Neural crest cell (in vitro differentiated cells): ENCODE data around the gene KCNK7. TPM values are rescaled to one million over a fixed set of nuclear protein-coding genes. Genes with fewer than 3 reads are reported as not detected.
A peak's percentile ranks its signal among the peaks of the same experiment; 100 is the strongest.

ENCODE experiments used
- DNase-seq: peaks from one replicate; pipeline ENCODE4 v3.0.0; 2021; ENCODE audit warnings: low read depth, mixed read lengths, low spot score
- H3K27ac Mint-ChIP-seq: one replicate; pipeline ENCODE4 v1.8.0; 2021; ENCODE audit warnings: mild to moderate bottlenecking, mixed read lengths; ENCODE audit not compliant: unreplicated experiment
- H3K27me3 Mint-ChIP-seq: 2 replicates; pipeline ENCODE4 v1.8.0; 2021; ENCODE audit warnings: low read depth, mild to moderate bottlenecking, mixed read lengths
- H3K36me3 Mint-ChIP-seq: 2 replicates; pipeline ENCODE4 v1.8.0; 2021; ENCODE audit warnings: low read depth, mild to moderate bottlenecking, mixed read lengths
- H3K4me1 Mint-ChIP-seq: 2 replicates; pipeline ENCODE4 v1.8.0; 2021; ENCODE audit warnings: mixed read lengths
- H3K4me3 Mint-ChIP-seq: one replicate; pipeline ENCODE4 v1.8.0; 2021; ENCODE audit warnings: mild to moderate bottlenecking, mixed read lengths
- H3K9me3 Mint-ChIP-seq: 2 replicates; pipeline ENCODE4 v1.8.0; 2021; ENCODE audit warnings: mixed read lengths
- total RNA-seq: library from RNA; stranded (reverse); gene quantifications from 2 replicates; pipeline ENCODE4 v1.2.1, GENCODE V29; 2021
- TF ChIP-seq, protein P1 (sequence below): fragments of 200-600 bp; sonication (generic); conservative IDR thresholded peaks from 2 replicates; pipeline ENCODE4 v1.5.0; 2021; ENCODE audit warnings: antibody characterized with exemption, mild to moderate bottlenecking

KCNK7 gene
- total RNA-seq, 1 donor from 2014 or later: 1.0 TPM

DNA sequence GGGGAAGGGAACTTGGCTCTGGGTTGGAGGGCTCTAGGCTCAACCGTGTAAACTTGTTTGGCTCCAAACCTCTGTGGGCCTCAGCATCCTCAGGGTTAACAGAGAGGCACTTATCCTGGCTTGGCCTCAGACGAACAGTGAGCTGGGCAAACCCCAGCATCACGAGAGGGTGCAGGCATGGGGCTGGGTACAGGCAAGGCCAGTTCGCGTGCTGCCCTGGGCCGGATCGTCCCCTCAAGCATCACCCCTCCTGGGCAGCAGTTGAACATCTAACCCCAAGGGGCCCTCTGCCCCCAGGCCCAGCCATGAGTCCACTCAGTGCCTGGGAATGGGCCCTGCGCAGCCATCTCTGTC is 17.9 kb downstream of the KCNK7 start:
- TF ChIP-seq, protein P1, sequence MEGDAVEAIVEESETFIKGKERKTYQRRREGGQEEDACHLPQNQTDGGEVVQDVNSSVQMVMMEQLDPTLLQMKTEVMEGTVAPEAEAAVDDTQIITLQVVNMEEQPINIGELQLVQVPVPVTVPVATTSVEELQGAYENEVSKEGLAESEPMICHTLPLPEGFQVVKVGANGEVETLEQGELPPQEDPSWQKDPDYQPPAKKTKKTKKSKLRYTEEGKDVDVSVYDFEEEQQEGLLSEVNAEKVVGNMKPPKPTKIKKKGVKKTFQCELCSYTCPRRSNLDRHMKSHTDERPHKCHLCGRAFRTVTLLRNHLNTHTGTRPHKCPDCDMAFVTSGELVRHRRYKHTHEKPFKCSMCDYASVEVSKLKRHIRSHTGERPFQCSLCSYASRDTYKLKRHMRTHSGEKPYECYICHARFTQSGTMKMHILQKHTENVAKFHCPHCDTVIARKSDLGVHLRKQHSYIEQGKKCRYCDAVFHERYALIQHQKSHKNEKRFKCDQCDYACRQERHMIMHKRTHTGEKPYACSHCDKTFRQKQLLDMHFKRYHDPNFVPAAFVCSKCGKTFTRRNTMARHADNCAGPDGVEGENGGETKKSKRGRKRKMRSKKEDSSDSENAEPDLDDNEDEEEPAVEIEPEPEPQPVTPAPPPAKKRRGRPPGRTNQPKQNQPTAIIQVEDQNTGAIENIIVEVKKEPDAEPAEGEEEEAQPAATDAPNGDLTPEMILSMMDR: no peak
- H3K36me3 Mint-ChIP-seq: peaks cover 5% of the 10 kb centered on the region
- peak overlapping the region; percentile 81 for H3K4me3 Mint-ChIP-seq
- H3K4me1 Mint-ChIP-seq: peaks cover 42% of the 10 kb centered on the region
- no peak for DNase-seq
- H3K27ac Mint-ChIP-seq: no peak overlapping the region
- H3K27me3 Mint-ChIP-seq: peaks cover 26% of the 10 kb centered on the region
- H3K9me3 Mint-ChIP-seq: no peaks in the 10 kb centered on the region

DNA sequence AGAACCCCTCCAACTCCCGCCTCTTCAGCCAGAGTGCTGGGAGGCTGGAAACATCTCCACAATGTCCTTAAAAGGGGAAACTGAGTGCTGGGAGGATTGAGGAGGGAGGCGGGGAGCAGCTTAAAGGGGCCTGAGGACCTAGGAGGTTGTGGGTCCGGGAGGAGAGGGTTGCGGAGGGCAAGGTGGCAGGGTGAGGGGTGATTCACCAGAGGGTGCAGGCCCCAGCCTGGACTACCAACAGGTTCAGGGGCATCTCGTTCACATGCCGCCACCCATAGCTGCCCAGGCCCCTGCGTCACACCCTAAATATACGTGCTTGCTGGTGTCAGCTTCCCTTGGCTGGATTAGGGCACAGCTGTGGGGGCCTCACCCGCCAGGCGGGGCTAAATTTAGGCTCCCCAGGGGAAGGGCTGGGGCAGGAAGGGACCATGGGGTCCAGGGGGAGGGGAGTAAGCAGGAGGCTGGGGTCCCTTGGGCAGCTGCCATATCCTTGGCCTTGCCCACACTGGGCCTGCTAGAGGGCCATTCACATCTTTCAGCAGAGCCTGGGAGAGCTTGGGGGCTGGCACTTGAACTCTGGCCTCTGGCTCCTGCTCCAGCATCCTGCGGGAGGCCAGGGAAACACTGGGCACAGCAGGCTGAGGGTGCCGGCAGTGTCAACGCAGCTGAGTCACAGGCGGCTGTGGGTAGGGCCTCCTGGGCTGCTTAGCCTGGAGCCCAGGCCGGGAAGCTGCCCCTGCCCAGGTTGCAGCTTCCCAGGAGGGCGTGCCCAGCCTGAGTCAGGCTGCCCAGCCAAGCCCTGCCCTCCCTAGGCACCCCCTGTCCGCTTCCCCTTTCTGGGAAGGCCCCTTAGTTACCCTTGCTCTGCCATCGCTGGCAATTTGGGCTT is 18.5 kb downstream of the KCNK7 start:
- H3K27ac Mint-ChIP-seq: no peak overlapping the region
- TF ChIP-seq, protein P1: no peak
- DNase-seq: no peak
- peaks cover 5% of the 10 kb centered on the region for H3K36me3 Mint-ChIP-seq
- H3K4me1 Mint-ChIP-seq: peaks cover 45% of the 10 kb centered on the region
- H3K4me3 Mint-ChIP-seq: peak overlapping the region; percentile 81
- H3K9me3 Mint-ChIP-seq: no peaks in the 10 kb centered on the region
- peaks cover 26% of the 10 kb centered on the region for H3K27me3 Mint-ChIP-seq

DNA sequence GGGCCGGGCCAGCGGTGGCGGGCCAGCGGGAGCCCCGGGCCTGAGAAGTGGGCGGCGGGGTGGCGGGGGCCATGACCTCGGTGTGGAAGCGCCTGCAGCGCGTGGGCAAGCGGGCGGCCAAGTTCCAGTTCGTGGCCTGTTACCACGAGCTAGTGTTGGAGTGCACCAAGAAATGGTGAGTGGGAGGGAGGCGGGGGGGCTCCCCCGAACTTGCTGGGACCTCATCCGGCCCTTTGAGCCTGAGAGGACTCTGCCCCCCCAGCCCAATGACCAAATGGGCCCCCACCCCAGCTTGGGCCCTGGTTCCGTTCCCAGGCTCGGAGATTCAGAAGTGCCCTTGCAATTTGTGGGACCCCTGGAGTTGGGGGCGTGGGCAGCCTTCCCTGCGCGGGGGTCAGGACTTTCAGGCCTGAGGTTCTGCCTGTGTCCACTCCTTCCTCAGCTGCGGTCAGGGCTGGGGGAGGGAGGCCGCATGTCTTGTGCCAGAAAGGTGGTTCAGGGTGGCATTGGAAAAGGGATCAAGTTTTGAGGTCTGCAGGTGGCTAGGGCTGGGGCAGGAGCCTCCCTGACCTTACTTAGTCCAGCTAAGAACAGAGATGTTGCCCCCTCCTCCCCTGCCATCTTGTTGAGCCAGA is 19.3 kb downstream of the KCNK7 start:
- H3K4me3 Mint-ChIP-seq: peak overlapping the region; percentile 65
- H3K9me3 Mint-ChIP-seq: no peaks in the 10 kb centered on the region
- DNase-seq: no peak
- H3K27ac Mint-ChIP-seq: no peak overlapping the region
- H3K27me3 Mint-ChIP-seq: peaks cover 26% of the 10 kb centered on the region
- H3K4me1 Mint-ChIP-seq: peaks cover 52% of the 10 kb centered on the region
- TF ChIP-seq, protein P1: no peak
- H3K36me3 Mint-ChIP-seq: peaks cover 5% of the 10 kb centered on the region

DNA sequence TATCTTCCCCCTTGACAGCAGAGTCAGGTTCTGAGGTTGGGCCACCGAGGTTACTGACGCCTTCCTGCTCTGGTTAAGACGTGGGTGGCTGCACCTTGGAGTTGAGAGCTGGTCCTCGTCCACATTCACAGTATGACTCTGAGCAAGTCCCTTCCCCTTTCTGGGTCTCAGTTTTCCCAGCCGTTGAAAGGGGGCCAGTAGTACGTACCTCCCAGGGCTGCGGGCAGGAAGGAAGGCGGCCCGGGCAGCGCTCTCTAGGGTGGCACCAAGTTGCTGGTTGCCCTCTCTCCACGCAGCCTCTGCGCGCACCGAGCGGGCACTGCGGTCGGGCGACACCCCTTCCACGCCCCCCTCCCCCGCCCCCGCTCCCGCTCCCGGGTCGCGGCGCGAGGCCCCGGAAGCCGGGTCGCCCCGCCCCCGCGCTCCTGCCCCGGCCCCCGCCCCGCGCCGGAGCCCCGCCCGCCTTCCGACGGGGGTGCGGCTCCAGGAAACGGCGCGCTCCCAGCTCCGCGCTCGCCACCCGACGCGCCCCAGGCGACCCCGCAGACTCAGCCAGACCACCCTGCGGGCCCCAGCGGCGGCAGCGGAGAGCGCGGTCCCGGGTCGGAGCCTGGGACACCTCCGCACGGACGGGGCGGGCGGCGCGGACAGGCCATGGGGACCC is 19.9 kb downstream of the KCNK7 start, which contains the start of gene EHBP1L1:
TSS of gene EHBP1L1 (plus strand) at position 486 of the 664 bp plus-strand sequence. CDS start 250 bp downstream, outside the sequence.
- DNase-seq: no peak
- H3K9me3 Mint-ChIP-seq: no peaks in the 10 kb centered on the region
- TF ChIP-seq, protein P1: no peak
- no peak within 1 kb of the TSS for H3K27ac Mint-ChIP-seq
- H3K4me3 Mint-ChIP-seq: peak within 1 kb of the TSS; percentile 89
- H3K27me3 Mint-ChIP-seq: peaks cover 26% of the 10 kb centered on the region
- H3K4me1 Mint-ChIP-seq: peaks cover 56% of the 10 kb centered on the region
- peaks cover 5% of the 10 kb centered on the region for H3K36me3 Mint-ChIP-seq

DNA sequence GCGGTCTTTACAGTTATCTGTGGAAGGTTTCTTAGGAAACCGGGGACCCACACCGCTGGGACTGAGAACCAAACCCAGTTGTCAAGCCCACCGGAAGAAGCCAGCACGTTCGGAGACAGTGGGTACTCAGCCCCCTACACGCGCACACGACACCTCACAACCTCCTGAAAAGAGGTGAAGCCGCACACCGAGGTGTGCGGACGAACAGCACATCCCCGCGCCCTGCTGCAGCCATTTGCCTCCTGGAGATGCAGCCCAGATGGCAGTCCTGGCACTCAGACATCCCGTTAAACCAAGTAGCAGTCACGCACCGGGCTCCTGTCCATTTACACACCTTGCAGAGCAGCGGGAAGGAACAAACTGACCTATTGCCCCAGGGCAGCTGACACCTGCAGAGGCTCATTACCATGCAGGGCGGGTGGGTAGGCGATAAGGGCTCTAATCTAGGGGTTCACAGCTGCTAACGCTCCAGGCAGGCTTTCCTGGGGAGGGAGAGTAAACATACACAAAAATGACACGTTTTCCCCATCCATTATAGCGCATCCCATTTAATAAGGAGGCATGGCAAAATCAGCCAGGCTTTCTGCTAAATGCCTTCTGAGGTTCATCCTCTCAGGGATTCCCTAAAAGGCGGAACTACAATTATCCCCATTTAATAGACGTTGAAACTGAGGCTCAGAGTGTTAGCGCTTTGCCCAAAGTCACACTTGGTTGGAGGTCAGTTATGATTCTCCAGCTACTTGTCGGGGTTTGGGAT is 20.6 kb downstream of the KCNK7 start:
- peak overlapping the region; percentile 89 for H3K4me3 Mint-ChIP-seq
- DNase-seq: no peak
- peaks cover 31% of the 10 kb centered on the region for H3K27me3 Mint-ChIP-seq
- peaks cover 7% of the 10 kb centered on the region for H3K36me3 Mint-ChIP-seq
- no peaks in the 10 kb centered on the region for H3K9me3 Mint-ChIP-seq
- TF ChIP-seq, protein P1: no peak
- H3K4me1 Mint-ChIP-seq: peaks cover 62% of the 10 kb centered on the region
- no peak overlapping the region for H3K27ac Mint-ChIP-seq
